Common myeloid progenitor, CD34-positive (primary cell): ENCODE results near the gene ARMC12.
A peak's percentile ranks its signal among the peaks of the same experiment; 100 is the strongest.

Source experiments
- CTCF ChIA-PET: fragments of 350-600 bp; sonication (Branson Sonifier 250); formaldehyde crosslinking; loops from one replicate; lab custom pipeline; 2021; ENCODE audit warnings: antibody characterized with exemption; lab: Charles Lee
- POLR2A ChIA-PET: fragments of 350-600 bp; sonication (Branson Sonifier 250); formaldehyde crosslinking; loops from one replicate; lab custom pipeline; 2021; ENCODE audit warnings: antibody characterized with exemption; lab: Charles Lee
- DNase-seq, 3 donors: peaks; one replicate each; pipeline versions ENCODE4 v3.0.0 to v3.0.0-alpha.2; 2013
- H3K27ac ChIP-seq, 2 experiments: 1 replicate in 1 of 2; 2 replicates in 1 of 2; pipeline ENCODE4 v1.7.0; 2013; ENCODE audit warnings: inconsistent platforms in 2 of 2, low read length in 2 of 2, mild to moderate bottlenecking in 2 of 2, low read depth in 1 of 2, moderate library complexity in 1 of 2; ENCODE audit not compliant: severe bottlenecking in 2 of 2, insufficient read depth in 1 of 2, poor library complexity in 1 of 2
- H3K27me3 ChIP-seq, 5 experiments: replicated peaks in 2 of 5; 1 replicate in 3 of 5; 2 replicates in 2 of 5; pipeline versions ENCODE4 v1.6.1 to v1.7.0; 2013; ENCODE audit warnings: low read length in 4 of 5, mild to moderate bottlenecking in 2 of 5, moderate library complexity in 2 of 5, inconsistent platforms in 1 of 5; ENCODE audit not compliant: insufficient read depth in 5 of 5, control insufficient read depth in 4 of 5
- H3K36me3 ChIP-seq, 4 experiments: 1 replicate in 2 of 4; 2 replicates in 2 of 4; pipeline versions ENCODE4 v1.6.1 to v1.7.0; 2013; ENCODE audit warnings: low read length in 3 of 4, control low read depth in 1 of 4, mild to moderate bottlenecking in 1 of 4; ENCODE audit not compliant: control insufficient read depth in 4 of 4, insufficient read depth in 4 of 4
- H3K4me1 ChIP-seq, 4 experiments: 1 replicate in 3 of 4; 2 replicates in 1 of 4; pipeline versions ENCODE4 v1.6.1 to v1.7.1; 2013; ENCODE audit warnings: low read length in 3 of 4, mild to moderate bottlenecking in 3 of 4, control low read depth in 1 of 4, inconsistent platforms in 1 of 4, moderate library complexity in 1 of 4; ENCODE audit not compliant: control insufficient read depth in 4 of 4, insufficient read depth in 4 of 4; ENCODE audit errors: control extremely low read depth in 1 of 4
- H3K4me3 ChIP-seq, 7 experiments: 1 replicate in 4 of 7; 2 replicates in 3 of 7; pipeline versions ENCODE4 v1.5.1 to v1.7.0; 2013; ENCODE audit warnings: mild to moderate bottlenecking in 7 of 7, low read length in 6 of 7, moderate library complexity in 6 of 7, inconsistent platforms in 2 of 7, low read depth in 2 of 7, control low read depth in 1 of 7; ENCODE audit not compliant: insufficient read depth in 4 of 7, control insufficient read depth in 1 of 7; ENCODE audit errors: extremely low read depth in 1 of 7
- H3K9me3 ChIP-seq, 5 experiments: 1 replicate in 4 of 5; 2 replicates in 1 of 5; pipeline versions ENCODE4 v1.6.1 to v1.7.1; 2013; ENCODE audit warnings: low read length in 4 of 5, mild to moderate bottlenecking in 2 of 5, inconsistent platforms in 1 of 5, low read depth in 1 of 5, moderate library complexity in 1 of 5; ENCODE audit not compliant: control insufficient read depth in 4 of 5, insufficient read depth in 2 of 5; ENCODE audit errors: control extremely low read depth in 1 of 5
- WGBS: methylation state at CpG from one replicate; pipeline ENCODE4 v1.1.5; 2013; ENCODE audit not compliant: insufficient coverage; 5-methylcytosine and 5-hydroxymethylcytosine counted together

ARMC12 gene

DNA sequence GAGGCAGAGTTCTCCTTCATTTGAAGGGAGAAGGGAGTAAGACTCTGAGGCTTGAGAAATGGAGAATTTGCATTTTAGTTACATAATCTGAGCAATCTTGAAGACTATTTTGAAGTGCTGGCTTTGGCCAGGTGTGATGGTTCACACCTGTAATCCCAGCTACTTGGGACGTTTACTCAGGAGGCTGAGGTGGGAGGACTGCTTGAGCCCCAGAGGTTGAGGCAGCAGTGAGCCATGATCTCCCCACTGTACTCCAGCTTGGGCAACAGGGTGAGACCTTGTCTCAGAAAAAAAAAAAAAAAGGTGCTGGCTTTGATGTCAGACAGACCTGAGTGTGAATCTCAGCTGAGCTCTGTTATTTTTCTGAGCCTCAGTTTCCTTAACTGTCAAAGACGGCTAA, 12.4 kb upstream of the ARMC12 start:
- ChIA-PET CTCF (interaction anchor here (1.0 to 2.1 kb wide), 4 partner anchors 10 to 140 kb away, joined by 3 to 6 read pairs (median 4); partner anchors contain the start of gene ARMC12), POLR2A (interaction anchor here (0.7 kb wide), 1 partner anchor 299 kb away, joined by 6 read pairs; no protein-coding TSS in a partner anchor)
- H3K9me3 ChIP-seq, result no peaks in the 10 kb centered on the region
- WGBS, result 100% methylated on average over 1 of the region's 2 CpGs
- H3K27me3 ChIP-seq, result no peaks in the 10 kb centered on the region
- DNase-seq, result no peak
- H3K27ac ChIP-seq, result no peak overlapping the region
- peaks cover 17 to 93% (median 90%) of the 10 kb centered on the region in 4 experiments for H3K4me1 ChIP-seq
- no peaks in the 10 kb centered on the region for H3K36me3 ChIP-seq
- H3K4me3 ChIP-seq, result no peak overlapping the region

DNA sequence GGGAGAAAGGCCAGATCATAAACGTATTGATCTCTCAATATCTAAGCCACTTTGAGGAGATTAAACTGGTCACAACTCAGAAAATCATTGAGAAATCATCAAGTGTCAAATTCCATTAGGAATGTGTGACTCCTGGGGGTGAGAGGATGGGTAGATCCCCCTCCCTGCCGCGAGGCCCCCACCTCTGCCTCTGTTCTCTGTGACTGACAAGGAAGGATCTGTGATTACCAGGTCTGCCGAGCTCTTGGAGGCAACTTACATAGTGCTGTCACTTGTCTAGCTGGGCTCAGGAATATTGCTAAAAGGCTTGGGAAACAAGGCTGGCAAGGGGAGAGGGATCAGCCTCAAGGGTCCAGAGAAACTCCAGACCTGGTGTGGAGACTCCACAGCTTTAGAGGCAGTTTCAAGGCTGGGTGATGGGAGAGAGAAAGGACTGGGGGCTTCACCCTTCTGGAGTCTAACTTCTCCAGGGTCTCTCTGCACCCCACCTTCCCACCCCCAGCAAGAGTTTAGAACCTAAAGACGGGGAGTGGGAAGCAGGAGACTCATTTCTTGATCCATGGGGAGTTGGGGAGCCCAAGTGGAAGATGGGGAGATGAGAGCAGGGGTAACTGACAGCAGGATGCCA, 11.6 kb upstream of the ARMC12 start:
- Histone ChIP-seq H3K4me1 (peaks cover 20 to 93% (median 90%) of the 10 kb centered on the region in 4 experiments), H3K4me3 (peak overlapping the region in 1 of 7 experiments; percentile 17), H3K36me3 (no peaks in the 10 kb centered on the region), H3K9me3 (no peaks in the 10 kb centered on the region), H3K27me3 (no peaks in the 10 kb centered on the region), H3K27ac (no peak overlapping the region)
- WGBS, result 73% methylated on average over 3 of the region's 5 CpGs
- POLR2A ChIA-PET, result no interaction called here
- CTCF ChIA-PET, result interaction anchor here (1.0 to 2.2 kb wide), 7 partner anchors 9 to 141 kb away, joined by 3 to 7 read pairs (median 4); partner anchors contain the start of gene ARMC12
- no peak for DNase-seq

DNA sequence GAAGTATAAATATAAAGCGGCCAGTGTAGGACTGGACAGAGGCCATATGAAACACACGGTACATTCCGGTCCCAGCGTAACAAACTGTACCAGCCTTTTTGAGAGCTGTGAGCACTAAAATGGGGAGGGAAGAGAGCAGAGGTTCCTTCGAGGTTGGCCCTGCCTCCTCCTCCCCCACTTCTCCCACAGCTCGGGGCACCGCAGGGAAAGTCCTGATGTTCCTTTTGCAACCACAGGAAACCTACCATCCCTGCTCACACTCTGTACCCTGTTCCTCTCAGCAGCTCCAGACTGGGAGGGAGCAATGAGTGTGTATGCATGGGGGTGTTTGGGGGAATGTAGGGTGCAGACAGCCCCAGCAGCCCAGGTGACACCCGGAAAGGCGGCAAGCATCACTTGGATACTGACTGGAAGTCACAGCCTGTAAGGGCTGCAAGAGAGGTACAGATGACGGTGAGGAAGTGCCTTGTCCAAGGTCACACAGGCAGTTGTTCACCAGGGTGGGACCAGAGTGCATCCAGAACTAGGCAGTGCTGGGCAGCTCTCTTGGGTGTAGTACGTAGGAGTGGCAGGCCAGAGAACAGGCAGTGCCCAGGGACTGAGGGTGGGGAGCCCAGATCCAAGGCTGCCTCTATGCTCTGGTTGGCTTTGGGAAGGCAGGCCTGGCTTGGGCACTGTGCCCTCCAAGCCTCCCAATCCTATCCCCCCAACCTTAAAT, 11.0 kb upstream of the ARMC12 start:
- H3K9me3 ChIP-seq, result no peaks in the 10 kb centered on the region
- H3K4me1 ChIP-seq, result peaks cover 24 to 93% (median 90%) of the 10 kb centered on the region in 4 experiments
- peak in 2 of 3 donors; percentile 43 to 53 for DNase-seq
- no peak overlapping the region for H3K27ac ChIP-seq
- WGBS, result 32% methylated on average over 8 of the region's 11 CpGs
- H3K36me3 ChIP-seq, result no peaks in the 10 kb centered on the region
- peak overlapping the region in 1 of 7 experiments; percentile 17 for H3K4me3 ChIP-seq
- no peaks in the 10 kb centered on the region for H3K27me3 ChIP-seq
- POLR2A ChIA-PET, result interaction anchor here (0.6 kb wide), 2 partner anchors 304 to 1071 kb away, joined by 3 read pairs; no protein-coding TSS in a partner anchor
- CTCF ChIA-PET, result interaction anchor here (0.7 to 2.2 kb wide), 6 partner anchors 8 to 141 kb away, joined by 3 to 7 read pairs (median 4); partner anchors contain the start of gene ARMC12

DNA sequence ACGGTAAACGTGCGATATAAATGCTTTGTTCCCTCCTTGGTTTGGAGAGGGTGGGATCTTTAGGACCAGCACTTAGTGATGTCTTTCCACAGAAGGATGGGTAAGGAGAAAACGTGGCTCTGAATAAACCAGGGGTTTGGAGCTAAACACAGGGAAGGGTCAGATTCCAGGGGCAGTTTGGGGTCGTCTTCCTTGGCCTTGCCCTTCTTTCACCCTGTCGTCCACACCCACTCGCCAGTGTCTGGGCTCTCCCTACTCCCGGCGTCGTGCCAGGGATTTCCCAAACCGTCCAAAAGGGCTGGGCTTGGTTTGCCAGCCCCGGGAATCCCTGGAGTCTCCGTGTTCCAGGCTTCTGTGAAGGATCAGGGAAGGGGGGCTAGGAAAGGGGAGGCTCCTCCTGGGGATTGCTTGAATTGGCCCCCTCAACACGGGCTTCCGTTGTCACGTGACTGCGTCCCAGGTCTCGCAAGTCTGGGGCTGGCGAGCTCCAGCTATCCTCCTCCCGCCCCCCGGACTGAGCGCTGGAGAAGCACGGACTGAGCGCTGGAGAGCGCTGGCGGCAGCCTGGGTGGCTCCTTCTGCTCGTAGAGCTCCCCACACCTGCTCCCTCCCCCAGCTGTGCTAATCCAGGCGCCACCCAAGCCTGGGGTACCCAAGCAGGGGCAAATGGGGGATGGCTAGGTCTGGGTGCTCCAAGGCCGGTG, 9.4 kb upstream of the ARMC12 start:
- POLR2A ChIA-PET, result interaction anchor here (0.9 kb wide), 1 partner anchor 9 kb away, joined by 4 read pairs; no protein-coding TSS in a partner anchor
- Histone ChIP-seq H3K4me1 (peaks cover 27 to 88% (median 83%) of the 10 kb centered on the region in 4 experiments), H3K9me3 (no peaks in the 10 kb centered on the region)

DNA sequence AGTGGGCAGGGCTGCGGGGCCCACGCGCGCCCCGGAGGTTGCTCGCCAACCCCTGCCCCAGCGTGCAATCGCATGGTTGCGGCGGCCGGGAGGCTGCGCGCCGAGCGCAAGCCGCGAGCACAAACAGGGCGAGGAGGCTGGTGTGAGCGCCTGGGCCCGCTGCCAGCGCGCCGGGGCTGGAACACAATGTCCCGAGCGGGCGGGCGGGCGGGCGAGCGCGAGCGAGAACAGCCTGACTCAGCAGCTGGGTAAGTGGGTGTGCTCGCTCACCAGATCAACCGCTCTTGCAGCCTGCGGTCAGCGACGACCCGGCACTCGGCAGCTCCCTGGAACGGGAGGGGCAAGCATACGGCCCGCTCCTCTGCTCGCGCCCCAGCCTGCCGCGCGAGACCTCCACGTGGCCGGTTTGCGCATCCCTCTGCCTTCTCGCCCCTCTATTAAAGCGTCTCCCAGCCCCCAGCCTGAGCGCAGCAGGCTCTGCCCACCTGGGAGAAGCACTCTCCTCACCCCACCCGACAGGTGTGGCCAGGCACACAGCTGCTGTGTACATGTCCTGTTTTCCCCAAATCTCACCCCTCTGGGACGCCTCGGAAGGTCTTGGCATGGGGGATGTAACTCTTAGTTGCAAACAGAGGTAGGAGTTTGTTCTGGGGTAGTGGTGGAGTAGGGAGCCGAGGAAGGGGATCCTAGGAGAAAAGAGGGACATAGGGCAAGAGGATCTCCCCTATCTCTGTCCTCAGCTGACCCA, 8.7 kb upstream of the ARMC12 start:
- WGBS, result 0% methylated on average over 38 of the region's 57 CpGs
- CTCF ChIA-PET, result interaction anchor here (0.7 to 7.9 kb wide), 8 partner anchors 11 to 129 kb away, joined by 3 to 73 read pairs (median 4); no protein-coding TSS in a partner anchor
- no peaks in the 10 kb centered on the region for H3K27me3 ChIP-seq
- H3K36me3 ChIP-seq, result no peaks in the 10 kb centered on the region
- POLR2A ChIA-PET, result interaction anchor here (0.9 kb wide), 1 partner anchor 10 kb away, joined by 4 read pairs; no protein-coding TSS in a partner anchor
- DNase-seq, result peak; percentile 97 to 99 (median 98)
- H3K9me3 ChIP-seq, result no peaks in the 10 kb centered on the region
- peak overlapping the region in 6 of 7 experiments; percentile 26 to 71 (median 62) for H3K4me3 ChIP-seq
- H3K27ac ChIP-seq, result peak overlapping the region; percentile 57 to 76
- H3K4me1 ChIP-seq, result peaks cover 32 to 90% (median 87%) of the 10 kb centered on the region in 4 experiments

More for the DNA sequence above, 9.4 kb upstream of the ARMC12 start:
- Histone ChIP-seq H3K27ac (peak overlapping the region in 1 of 2 experiments; percentile 71), H3K36me3 (no peaks in the 10 kb centered on the region), H3K27me3 (no peaks in the 10 kb centered on the region), H3K4me3 (peak overlapping the region in 6 of 7 experiments; percentile 26 to 71 (median 62))
- WGBS, result 21% methylated on average over 25 of the region's 29 CpGs
- CTCF ChIA-PET, result interaction anchor here (1.2 to 7.9 kb wide), 5 partner anchors 10 to 128 kb away, joined by 3 to 73 read pairs (median 7); no protein-coding TSS in a partner anchor
- DNase-seq, result no peak
